Hepatocyte (in vitro differentiated cells): ENCODE data around the gene RHCG. TPM values are rescaled to one million over a fixed set of nuclear protein-coding genes. Genes with fewer than 3 reads are reported as not detected.

ENCODE experiments used
- DNase-seq: peaks from one replicate; pipeline ENCODE4 v3.0.0-alpha.2; 2016; ENCODE audit warnings: low spot score
- H2AFZ ChIP-seq: fragments of 200-600 bp; sonication (generic); 2 replicates; pipeline ENCODE4 v1.6.0; 2016; ENCODE audit warnings: antibody characterized with exemption, mild to moderate bottlenecking
- H3K27ac ChIP-seq: fragments of 200-600 bp; sonication (generic); 2 replicates; pipeline ENCODE4 v1.5.1; 2016; ENCODE audit warnings: mild to moderate bottlenecking
- H3K27me3 ChIP-seq: fragments of 200-600 bp; sonication (generic); 2 replicates; pipeline ENCODE4 v1.6.1; 2016
- H3K36me3 ChIP-seq: fragments of 200-600 bp; sonication (generic); replicated peaks from 2 replicates; pipeline ENCODE4 v1.5.1; 2016; ENCODE audit warnings: low read depth; ENCODE audit not compliant: insufficient read depth
- H3K4me1 ChIP-seq: fragments of 200-600 bp; sonication (generic); 2 replicates; pipeline ENCODE4 v1.5.1; 2016; ENCODE audit warnings: mild to moderate bottlenecking, moderate library complexity; ENCODE audit not compliant: insufficient read depth
- H3K4me2 ChIP-seq: fragments of 200-600 bp; sonication (generic); 2 replicates; pipeline ENCODE4 v1.6.0; 2016
- H3K4me3 ChIP-seq: fragments of 200-600 bp; sonication (generic); 2 replicates; pipeline ENCODE4 v1.5.1; 2016; ENCODE audit warnings: mild to moderate bottlenecking
- H3K79me2 ChIP-seq: fragments of 200-600 bp; sonication (generic); 2 replicates; pipeline ENCODE4 v1.6.0; 2017; ENCODE audit warnings: mild to moderate bottlenecking
- H3K9me2 ChIP-seq: fragments of 200-600 bp; sonication (generic); replicated peaks from 2 replicates; pipeline ENCODE4 v1.6.0; 2017; ENCODE audit warnings: mild to moderate bottlenecking; ENCODE audit not compliant: insufficient read depth
- H3K9me3 ChIP-seq: fragments of 200-600 bp; sonication (generic); 2 replicates; pipeline ENCODE4 v1.5.1; 2016; ENCODE audit warnings: low read depth, mild to moderate bottlenecking
- H4K20me1 ChIP-seq: fragments of 200-600 bp; sonication (generic); 2 replicates; pipeline ENCODE4 v1.6.0; 2016; ENCODE audit warnings: mild to moderate bottlenecking; ENCODE audit not compliant: insufficient read depth, poor library complexity, severe bottlenecking
- EZH2 ChIP-seq: fragments of 200-600 bp; sonication (generic); IDR thresholded peaks from 2 replicates; pipeline ENCODE4 v1.6.1; 2016; ENCODE audit warnings: antibody characterized with exemption, mild to moderate bottlenecking, borderline replicate concordance
- EZH2phosphoT487 ChIP-seq: fragments of 200-600 bp; sonication (generic); IDR thresholded peaks from one replicate; pipeline ENCODE4 v1.6.1; 2018; ENCODE audit warnings: antibody characterized with exemption, mild to moderate bottlenecking, low read depth, moderate library complexity; ENCODE audit not compliant: unreplicated experiment, severe bottlenecking
- WGBS: methylation state at CpG from one replicate; pipeline ENCODE4 v1.1.6; 2016; ENCODE audit warnings: low lambda C conversion rate; ENCODE audit errors: missing lambda C conversion rate; 5-methylcytosine and 5-hydroxymethylcytosine counted together
- polyA plus RNA-seq: library from polyadenylated mRNA; unstranded; fragments of >200 nt; fragmentation: Nextera tagmentation; extraction: Ambion mirVana; gene quantifications from 2 replicates; pipeline ENCODE4 v1.2.1, GENCODE V29; 2016
- total RNA-seq: library from RNA; depleted of rRNA; stranded (reverse); fragments of >200 nt; gene quantifications from 2 replicates; pipeline ENCODE4 v1.2.3, GENCODE V29; 2014
- TF ChIP-seq, protein P1 (sequence below): fragments of 200-600 bp; sonication (generic); IDR thresholded peaks from 2 replicates; pipeline ENCODE4 v1.5.1; 2016; ENCODE audit warnings: antibody characterized with exemption, mild to moderate bottlenecking; ENCODE audit not compliant: poor library complexity

The RHCG gene
- total and polyA plus RNA-seq, 2 experiments from 2014 or later = 1.1 to 1.7 TPM

DNA sequence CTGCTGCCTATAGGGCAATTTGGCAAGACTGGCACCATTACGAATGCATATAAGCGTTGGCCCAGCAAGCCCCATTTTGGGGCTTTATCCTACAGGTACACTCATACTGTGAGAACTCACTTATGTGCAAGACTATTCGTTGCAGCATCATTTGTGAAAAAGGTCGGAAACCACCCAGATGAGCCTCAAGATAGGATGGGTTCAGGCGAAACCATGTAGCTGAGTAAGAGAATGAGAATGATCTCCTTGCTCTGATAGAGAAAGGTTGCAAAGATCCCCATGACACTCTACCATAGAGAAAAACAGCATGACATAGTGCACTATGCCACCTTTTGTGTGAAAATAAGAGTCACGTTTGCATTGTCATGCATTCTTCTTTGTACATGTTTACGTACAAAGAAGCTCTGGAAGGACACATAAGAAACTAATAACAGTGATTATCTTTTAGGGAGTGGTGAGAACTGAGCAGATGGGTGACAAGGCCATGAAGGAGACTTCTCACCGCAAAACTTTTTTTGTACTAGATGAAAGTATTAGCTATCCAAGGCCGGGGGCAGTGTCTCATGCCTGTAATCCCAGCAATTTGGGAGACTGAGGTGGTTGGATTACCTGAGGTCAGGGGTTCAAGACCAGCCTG, 50.0 kb downstream of the RHCG start:
- Histone ChIP-seq H2AFZ (no peak overlapping the region), H3K27me3 (peaks cover 14% of the 10 kb centered on the region), H3K36me3 (no peaks in the 10 kb centered on the region), H3K4me3 (no peak overlapping the region), H3K9me2 (no peaks in the 10 kb centered on the region), H3K27ac (no peak overlapping the region), H4K20me1 (no peaks in the 10 kb centered on the region), H3K79me2 (no peaks in the 10 kb centered on the region), H3K4me2 (no peak overlapping the region), H3K9me3 (no peaks in the 10 kb centered on the region), H3K4me1 (no peaks in the 10 kb centered on the region)
- TF ChIP-seq, protein P1, sequence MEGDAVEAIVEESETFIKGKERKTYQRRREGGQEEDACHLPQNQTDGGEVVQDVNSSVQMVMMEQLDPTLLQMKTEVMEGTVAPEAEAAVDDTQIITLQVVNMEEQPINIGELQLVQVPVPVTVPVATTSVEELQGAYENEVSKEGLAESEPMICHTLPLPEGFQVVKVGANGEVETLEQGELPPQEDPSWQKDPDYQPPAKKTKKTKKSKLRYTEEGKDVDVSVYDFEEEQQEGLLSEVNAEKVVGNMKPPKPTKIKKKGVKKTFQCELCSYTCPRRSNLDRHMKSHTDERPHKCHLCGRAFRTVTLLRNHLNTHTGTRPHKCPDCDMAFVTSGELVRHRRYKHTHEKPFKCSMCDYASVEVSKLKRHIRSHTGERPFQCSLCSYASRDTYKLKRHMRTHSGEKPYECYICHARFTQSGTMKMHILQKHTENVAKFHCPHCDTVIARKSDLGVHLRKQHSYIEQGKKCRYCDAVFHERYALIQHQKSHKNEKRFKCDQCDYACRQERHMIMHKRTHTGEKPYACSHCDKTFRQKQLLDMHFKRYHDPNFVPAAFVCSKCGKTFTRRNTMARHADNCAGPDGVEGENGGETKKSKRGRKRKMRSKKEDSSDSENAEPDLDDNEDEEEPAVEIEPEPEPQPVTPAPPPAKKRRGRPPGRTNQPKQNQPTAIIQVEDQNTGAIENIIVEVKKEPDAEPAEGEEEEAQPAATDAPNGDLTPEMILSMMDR = no peak
- TF ChIP-seq EZH2phosphoT487 (no peak), EZH2 (no peak)
- 81% methylated on average over 9 of the region's 9 CpGs for WGBS
- DNase-seq = no peak

DNA sequence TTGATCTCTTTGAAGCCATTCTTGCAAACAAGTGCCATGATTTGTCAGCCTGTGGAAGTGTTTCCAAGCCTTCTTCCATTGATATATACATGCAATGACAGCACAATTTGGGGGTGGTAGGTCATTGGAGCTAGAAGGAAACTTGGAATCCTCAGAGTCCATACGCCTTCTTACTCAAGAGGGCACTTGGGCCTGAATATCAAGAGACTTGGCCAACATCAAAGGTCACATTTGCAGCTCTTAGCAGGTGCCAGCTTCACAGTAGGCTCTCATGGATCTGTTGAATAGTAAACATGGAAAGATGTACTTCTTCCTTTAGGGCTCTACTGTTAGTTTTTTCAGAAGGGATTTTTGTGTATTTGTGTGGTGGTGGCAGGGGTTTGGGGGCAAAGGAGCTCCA, 50.9 kb downstream of the RHCG start:
- H3K36me3 ChIP-seq = no peaks in the 10 kb centered on the region
- DNase-seq = no peak
- H4K20me1 ChIP-seq = no peaks in the 10 kb centered on the region
- H3K4me2 ChIP-seq = no peak overlapping the region
- H3K79me2 ChIP-seq = no peaks in the 10 kb centered on the region
- peaks cover 14% of the 10 kb centered on the region for H3K27me3 ChIP-seq
- H3K27ac ChIP-seq = no peak overlapping the region
- WGBS = 84% methylated on average over 1 of the region's 1 CpG
- H2AFZ ChIP-seq = no peak overlapping the region
- H3K4me3 ChIP-seq = no peak overlapping the region
- no peaks in the 10 kb centered on the region for H3K4me1 ChIP-seq
- TF ChIP-seq EZH2 (no peak), EZH2phosphoT487 (no peak)
- TF ChIP-seq, protein P1 = no peak
- H3K9me3 ChIP-seq = no peaks in the 10 kb centered on the region
- H3K9me2 ChIP-seq = no peaks in the 10 kb centered on the region

DNA sequence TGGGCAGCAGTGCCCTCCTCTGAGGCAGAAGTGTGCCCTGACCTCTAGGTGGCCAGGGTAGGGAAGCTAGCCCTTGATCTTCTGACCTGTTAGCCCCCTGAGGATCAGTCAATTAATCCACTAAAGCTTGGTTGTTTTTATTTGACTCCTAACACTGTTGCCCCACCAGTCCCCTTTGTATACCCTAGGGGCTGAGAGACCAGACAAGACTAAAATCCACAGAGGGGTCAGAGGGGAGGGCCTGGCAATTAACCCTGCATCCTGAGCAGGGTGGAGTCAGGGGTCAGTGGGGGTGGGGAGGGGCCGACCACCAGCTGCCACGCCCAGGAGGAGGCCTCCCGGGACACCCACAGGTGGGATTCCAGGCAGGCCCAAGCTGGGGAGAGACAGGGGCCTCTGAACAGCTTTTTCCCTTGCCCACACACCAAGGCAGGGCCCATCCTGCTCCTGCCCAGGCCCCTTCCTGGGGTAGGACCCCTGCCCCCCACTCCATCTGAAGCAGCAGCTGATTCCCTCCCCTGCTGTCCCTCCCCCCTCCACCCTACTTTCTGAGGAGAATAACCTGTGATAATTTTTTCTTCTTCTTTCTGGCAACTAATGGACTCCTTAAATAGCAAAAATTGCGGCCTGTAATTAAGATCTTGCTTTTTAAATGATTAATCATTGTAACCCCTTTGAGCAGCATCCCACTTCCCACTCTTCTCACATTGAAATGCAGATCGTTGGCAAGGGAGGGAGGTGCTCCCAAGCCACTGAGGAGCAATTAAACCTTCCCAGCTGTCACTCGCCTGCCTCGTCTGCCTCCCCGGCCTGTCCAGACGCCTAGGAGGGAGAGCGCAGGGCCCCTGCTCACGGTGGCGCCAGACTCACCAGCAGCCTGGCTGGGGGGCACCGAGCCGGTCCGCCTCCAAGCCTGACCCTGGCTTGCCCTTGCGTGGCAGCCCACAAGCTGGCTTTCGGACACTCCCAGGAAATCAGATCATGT, 51.9 kb downstream of the RHCG start:
- Histone ChIP-seq H2AFZ (no peak overlapping the region), H3K27ac (no peak overlapping the region), H3K27me3 (peaks cover 7% of the 10 kb centered on the region), H3K4me1 (no peaks in the 10 kb centered on the region), H3K79me2 (no peaks in the 10 kb centered on the region), H3K4me3 (no peak overlapping the region), H4K20me1 (no peaks in the 10 kb centered on the region), H3K9me3 (no peaks in the 10 kb centered on the region), H3K36me3 (no peaks in the 10 kb centered on the region), H3K9me2 (no peaks in the 10 kb centered on the region), H3K4me2 (no peak overlapping the region)
- no peak for DNase-seq
- 40% methylated on average over 17 of the region's 17 CpGs for WGBS
- no peak for TF ChIP-seq EZH2
- no peak for TF ChIP-seq EZH2phosphoT487

DNA sequence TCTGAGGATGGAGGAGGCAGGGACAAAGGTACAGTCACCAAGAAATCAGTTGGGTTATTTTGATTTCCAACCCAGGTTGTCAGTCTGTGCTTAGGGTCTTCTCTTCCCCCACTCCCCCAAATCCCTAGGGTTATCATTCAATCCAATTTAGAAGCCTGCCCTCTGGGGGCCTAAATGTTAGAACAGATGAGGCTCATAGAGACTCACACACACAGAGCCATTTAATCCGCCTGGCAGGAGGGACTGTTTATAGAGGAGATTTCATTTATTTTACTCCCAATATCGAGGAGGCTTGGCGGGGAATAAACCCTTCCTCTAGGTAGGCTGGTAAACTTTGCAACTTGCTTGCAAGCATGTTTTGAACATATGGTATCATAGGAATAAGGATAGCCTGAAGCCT, 52.8 kb downstream of the RHCG start:
- Histone ChIP-seq H3K27ac (no peak overlapping the region), H2AFZ (no peak overlapping the region), H3K36me3 (no peaks in the 10 kb centered on the region), H4K20me1 (no peaks in the 10 kb centered on the region), H3K9me3 (no peaks in the 10 kb centered on the region), H3K9me2 (no peaks in the 10 kb centered on the region), H3K4me1 (no peaks in the 10 kb centered on the region), H3K4me3 (no peak overlapping the region), H3K79me2 (no peaks in the 10 kb centered on the region), H3K4me2 (no peak overlapping the region), H3K27me3 (peaks cover 7% of the 10 kb centered on the region)
- no peak for DNase-seq
- TF ChIP-seq, protein P1 = no peak
- TF ChIP-seq EZH2 = no peak
- TF ChIP-seq EZH2phosphoT487 = no peak
- WGBS = 69% methylated on average over 3 of the region's 3 CpGs
